VCaP (cell line): ENCODE results near the gene TM9SF2.
"Not testable (repeated sequence)": the region's sequence is repeated elsewhere in the genome, so short reads cannot be mapped to it uniquely, and the experiment has no call there.

ENCODE experiments used
- H3K27ac ChIP-seq: fragments of 450-650 bp; 2 replicates; pipeline ENCODE4 v1.5.1; 2017
- CTCF ChIP-seq: fragments of 450-650 bp; conservative IDR thresholded peaks from 2 replicates; pipeline ENCODE4 v1.5.1; 2017; ENCODE audit warnings: mild to moderate bottlenecking, moderate library complexity

TM9SF2 gene

GRCh38 chr13:99556867-99557443, 55.7 kb downstream of the TM9SF2 start:
- TF ChIP-seq CTCF = no peak

GRCh38 chr13:99558570-99559180, 57.4 kb downstream of the TM9SF2 start:
- no peak overlapping the region for H3K27ac ChIP-seq
- TF ChIP-seq CTCF = no peak

More at GRCh38 chr13:99556867-99557443, 55.7 kb downstream of the TM9SF2 start:
- H3K27ac ChIP-seq = no peak overlapping the region

- no peak overlapping the region for H3K27ac ChIP-seq
- no peak for TF ChIP-seq CTCF
These were observed 58.3 kb downstream of the TM9SF2 start for GRCh38 chr13:99559560-99559959.

- no peak for TF ChIP-seq CTCF
- no peak overlapping the region for H3K27ac ChIP-seq
These were observed 62.1 kb downstream of the TM9SF2 start for GRCh38 chr13:99563404-99563803.

- TF ChIP-seq CTCF = no peak
- no peak overlapping the region for H3K27ac ChIP-seq
These were observed 63.1 kb downstream of the TM9SF2 start for GRCh38 chr13:99564386-99564785.

DNA sequence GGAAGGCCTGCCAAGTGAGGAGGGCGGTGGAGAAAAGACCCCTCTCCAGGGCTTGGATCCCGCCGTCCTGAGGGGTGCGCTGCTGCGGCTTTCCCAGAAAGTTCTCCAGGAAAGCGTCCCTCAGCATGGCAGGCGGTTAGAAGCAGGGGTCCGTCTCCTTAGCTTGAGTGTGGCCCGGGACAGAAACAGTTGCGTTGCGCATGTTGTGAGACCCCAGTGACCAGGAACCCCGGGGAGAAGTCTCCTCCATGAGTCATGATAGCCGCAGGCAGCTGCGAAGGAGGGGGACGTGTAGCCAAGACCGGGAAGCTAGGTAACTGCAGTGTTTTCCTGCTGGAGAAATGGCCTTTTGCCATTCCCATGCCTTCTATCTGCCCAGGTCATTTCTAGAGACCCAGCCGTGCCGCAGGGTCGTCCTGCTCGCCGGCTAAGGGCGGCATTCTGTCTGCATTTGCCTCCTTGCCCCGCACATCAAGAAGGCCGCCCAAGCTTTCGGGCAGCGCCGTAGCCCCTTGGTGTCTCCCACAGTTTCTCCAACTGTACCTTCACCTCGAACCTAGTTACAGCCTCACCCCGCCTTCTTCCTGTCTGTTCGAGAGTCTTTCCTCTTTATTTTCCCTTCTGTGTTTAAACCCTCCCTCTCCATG, 64.3 kb downstream of the TM9SF2 start:
- TF ChIP-seq CTCF = no peak
- no peak overlapping the region for H3K27ac ChIP-seq

- no peak overlapping the region for H3K27ac ChIP-seq
- TF ChIP-seq CTCF = no peak
These were observed 65.1 kb downstream of the TM9SF2 start for GRCh38 chr13:99566125-99567083.

- not testable (repeated sequence) for H3K27ac ChIP-seq
These were observed 67.6 kb downstream of the TM9SF2 start for GRCh38 chr13:99568901-99569300.
